Endothelial cell of umbilical vein (primary cell): ENCODE data around the gene ST8SIA2. TPM values are rescaled to one million over a fixed set of nuclear protein-coding genes. Genes with fewer than 3 reads are reported as not detected.

Source experiments
- BruUV-seq: library from RNA; stranded (reverse); fragments of 400-500 nt; replicated peaks from 2 replicates; lab custom pipeline; 2021; lab: Mats Ljungman, UMichigan
- CTCF ChIA-PET: fragments of 300-600, 350-600 bp; sonication (Branson Sonifier 250); formaldehyde crosslinking; loops from one replicate; lab custom pipeline; 2021; ENCODE audit warnings: antibody characterized with exemption, inconsistent platforms; lab: Charles Lee
- POLR2A ChIA-PET: fragments of 300-600, 350-600 bp; sonication (Branson Sonifier 250); formaldehyde crosslinking; loops from one replicate; lab custom pipeline; 2021; ENCODE audit warnings: antibody characterized with exemption, inconsistent platforms; lab: Charles Lee
- DNase-seq: peaks from one replicate; pipeline ENCODE4 v3.0.0-alpha.2; 2011; ENCODE audit warnings: low read depth, low spot score
- FAIRE-seq: peaks from 2 replicates; lab custom pipeline; 2011; peaks lifted over from hg19 to GRCh38; lab: Jason Lieb, UNC
- H2AFZ ChIP-seq: 2 replicates; pipeline ENCODE4 v1.6.0; 2012; ENCODE audit warnings: low read depth, low read length, control low read depth, inconsistent platforms
- H3K27ac ChIP-seq: 2 replicates; pipeline ENCODE4 v1.5.1; 2011; ENCODE audit warnings: low read depth, mild to moderate bottlenecking, control low read depth, low read length, moderate library complexity; ENCODE audit not compliant: insufficient read depth
- H3K27me3 ChIP-seq, 2 experiments: 2 replicates each; pipeline versions ENCODE4 v1.6.0 to v1.6.1; 2011; ENCODE audit warnings: low read length in 2 of 2, mixed read lengths in 1 of 2; ENCODE audit not compliant: control insufficient read depth in 2 of 2, insufficient read depth in 2 of 2
- H3K36me3 ChIP-seq, 2 experiments: 2 replicates in 1 of 2; 3 replicates in 1 of 2; pipeline ENCODE4 v1.5.1; 2011; ENCODE audit warnings: low read length in 2 of 2, mild to moderate bottlenecking in 1 of 2, moderate library complexity in 1 of 2; ENCODE audit not compliant: control insufficient read depth in 2 of 2, insufficient read depth in 2 of 2; ENCODE audit errors: extremely low read depth in 1 of 2
- H3K4me1 ChIP-seq: 3 replicates; pipeline ENCODE4 v1.5.1; 2011; ENCODE audit warnings: mild to moderate bottlenecking, low read length; ENCODE audit not compliant: control insufficient read depth, insufficient read depth; ENCODE audit errors: extremely low read depth
- H3K4me2 ChIP-seq: 2 replicates; pipeline ENCODE4 v1.6.1; 2011; ENCODE audit warnings: low read length, control low read depth, mixed read lengths; ENCODE audit not compliant: insufficient read depth
- H3K4me3 ChIP-seq, 3 experiments: fragments of 200-600 bp in 1 of 3; sonication (generic), shearing (Covaris generic) in 1 of 3; replicated peaks in 1 of 3; 2 replicates each; pipeline ENCODE4 v1.5.1; 2011 to 2016; ENCODE audit warnings: control low read depth in 3 of 3, low read length in 3 of 3, mild to moderate bottlenecking in 2 of 3, inconsistent platforms in 1 of 3, low read depth in 1 of 3, moderate library complexity in 1 of 3; ENCODE audit not compliant: insufficient read depth in 1 of 3
- H3K79me2 ChIP-seq: 2 replicates; pipeline ENCODE4 v1.6.0; 2012; ENCODE audit warnings: low read length, inconsistent platforms; ENCODE audit not compliant: control insufficient read depth, insufficient read depth
- H3K9ac ChIP-seq: replicated peaks from 2 replicates; pipeline ENCODE3; 2011; ENCODE audit warnings: low read length, control low read depth; ENCODE audit not compliant: insufficient read depth; ENCODE audit errors: extremely low read depth
- H3K9me1 ChIP-seq: replicated peaks from 3 replicates; pipeline ENCODE4 v1.6.0; 2011; ENCODE audit warnings: mild to moderate bottlenecking, low read length; ENCODE audit not compliant: control insufficient read depth, insufficient read depth; ENCODE audit errors: extremely low read depth
- H3K9me3 ChIP-seq: replicated peaks from 2 replicates; pipeline ENCODE4 v1.5.1; 2012; ENCODE audit warnings: low read length, inconsistent platforms; ENCODE audit not compliant: control insufficient read depth, insufficient read depth
- H4K20me1 ChIP-seq: replicated peaks from 2 replicates; pipeline ENCODE3; 2011; ENCODE audit warnings: mild to moderate bottlenecking, low read length; ENCODE audit not compliant: control insufficient read depth, insufficient read depth; ENCODE audit errors: extremely low read depth
- CTCF ChIP-seq, 2 donors: IDR thresholded peaks; 1 replicate in 1 of 2; 2 replicates in 1 of 2; pipeline ENCODE4 v1.5.1; 2011; ENCODE audit warnings: low read length in 2 of 2, mild to moderate bottlenecking in 2 of 2, moderate library complexity in 2 of 2, control low read depth in 1 of 2, inconsistent platforms in 1 of 2, low read depth in 1 of 2; ENCODE audit not compliant: insufficient read depth in 1 of 2; ENCODE audit errors: extremely low read depth in 1 of 2
- EZH2 ChIP-seq: IDR thresholded peaks from 2 replicates; pipeline ENCODE4 v1.6.1; 2012; ENCODE audit warnings: borderline replicate concordance, low read depth, mild to moderate bottlenecking, moderate library complexity, low read length, inconsistent platforms; ENCODE audit not compliant: severe bottlenecking
- FOS ChIP-seq: IDR thresholded peaks from 2 replicates; pipeline ENCODE4 v1.6.1; 2011; ENCODE audit warnings: mild to moderate bottlenecking, low read length, moderate library complexity, borderline replicate concordance; ENCODE audit not compliant: insufficient read depth
- GATA2 ChIP-seq: IDR thresholded peaks from 2 replicates; pipeline ENCODE4 v1.7.0; 2011; ENCODE audit warnings: low read depth, mild to moderate bottlenecking, moderate library complexity, mixed read lengths, low read length; ENCODE audit not compliant: insufficient read length, insufficient read depth
- JUN ChIP-seq: IDR thresholded peaks from 2 replicates; pipeline ENCODE4 v1.6.1; 2011; ENCODE audit warnings: borderline replicate concordance, low read depth; ENCODE audit not compliant: insufficient read length, insufficient read depth
- MYC ChIP-seq: IDR thresholded peaks from one replicate; pipeline ENCODE4 v1.6.1; 2011; ENCODE audit warnings: mild to moderate bottlenecking, low read depth, low read length
- POLR2A ChIP-seq: IDR thresholded peaks from 2 replicates; pipeline ENCODE4 v1.6.1; 2012; ENCODE audit warnings: low read depth, mild to moderate bottlenecking, control low read depth, low read length
- POLR2AphosphoS5 ChIP-seq: IDR thresholded peaks from 2 replicates; pipeline ENCODE4 v1.6.1; 2012; ENCODE audit warnings: low read depth, mild to moderate bottlenecking, control low read depth, low read length, moderate library complexity; ENCODE audit not compliant: insufficient read depth
- dilution Hi-C: fragments of 300-500 bp; cut with MboI; formaldehyde crosslinking; loops from one replicate; pipeline ENCODE4 v1.15.0; 2019; ENCODE audit warnings: low sequenced_read_pairs; ENCODE audit not compliant: extremely low pct_ligation_motif_present
- intact Hi-C: fragments of 100-400 bp; cut with micrococcal nuclease; formaldehyde crosslinking; loops from one replicate; pipeline ENCODE4 v1.10.0; 2022
- polyA plus RNA-seq, 4 experiments: library from polyadenylated mRNA; depleted of rRNA in 3 of 4; stranded (reverse) in 3 of 4; unstranded in 1 of 4; fragments of >200 nt; gene quantifications; 2 replicates each; pipeline versions ENCODE4 v1.2.1 to v1.2.3, GENCODE V29; 2011 to 2012; ENCODE audit warnings: missing spikeins in 1 of 4
- total RNA-seq: library from RNA; stranded (reverse); gene quantifications from 2 replicates; pipeline ENCODE4 v1.2.3, GENCODE V29; 2021
- TF ChIP-seq, protein P1 (sequence below): IDR thresholded peaks from 2 replicates; pipeline ENCODE4 v1.6.1; 2011; ENCODE audit not compliant: insufficient read depth, insufficient read length

Gene ST8SIA2
- total and polyA plus RNA-seq, 2 donors (not counting 3 experiments of a cell fraction or from before 2014, with no cell fraction given), result 0.35 to 0.46 TPM

GRCh38 chr15:92416557-92416956, 22.9 kb downstream of the ST8SIA2 start:
- Histone ChIP-seq H3K4me1 (no peaks in the 10 kb centered on the region), H3K27ac (no peak overlapping the region), H3K9ac (no peak overlapping the region), H3K27me3 (no peaks in the 10 kb centered on the region), H3K36me3 (no peaks in the 10 kb centered on the region), H3K9me1 (no peaks in the 10 kb centered on the region), H2AFZ (no peak overlapping the region), H3K4me2 (no peak overlapping the region), H4K20me1 (no peaks in the 10 kb centered on the region), H3K9me3 (no peaks in the 10 kb centered on the region), H3K79me2 (no peaks in the 10 kb centered on the region), H3K4me3 (no peak overlapping the region)
- no peak for TF ChIP-seq FOS
- ChIA-PET CTCF (no interaction called here), POLR2A (no interaction called here)
- intact Hi-C loops, result no loop called here
- BruUV-seq, result no TSS peak
- dilution Hi-C loops, result no loop called here
- no peak for DNase-seq
- no peak for FAIRE-seq

DNA sequence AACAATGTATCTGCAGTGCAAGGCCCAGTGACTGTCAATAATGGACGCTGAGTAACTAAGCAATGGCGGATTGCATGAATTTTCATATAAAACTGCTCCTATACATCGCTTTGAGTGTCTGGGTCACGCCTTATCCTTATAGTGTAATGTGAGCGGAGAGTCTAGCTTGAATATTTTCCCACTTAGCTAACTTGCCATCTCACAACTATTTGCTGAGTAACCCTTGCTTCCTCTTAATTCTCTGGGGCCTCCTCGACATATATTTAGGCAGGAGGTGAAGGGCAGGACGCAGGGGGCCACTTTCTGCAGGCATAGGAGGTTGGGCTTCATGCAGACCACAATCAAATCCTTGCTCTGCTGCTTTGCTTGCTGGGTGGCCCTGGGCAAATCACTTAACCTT, 24.0 kb downstream of the ST8SIA2 start:
- DNase-seq (no peak), FAIRE-seq (no peak)
- dilution Hi-C loops, result no loop called here
- H3K36me3 ChIP-seq, result no peaks in the 10 kb centered on the region
- H3K9ac ChIP-seq, result no peak overlapping the region
- no peak overlapping the region for H3K4me3 ChIP-seq
- H3K9me3 ChIP-seq, result no peaks in the 10 kb centered on the region
- H3K4me1 ChIP-seq, result no peaks in the 10 kb centered on the region
- CTCF ChIA-PET, result no interaction called here
- BruUV-seq, result no TSS peak
- intact Hi-C loops, result no loop called here
- H3K4me2 ChIP-seq, result no peak overlapping the region
- no peaks in the 10 kb centered on the region for H3K79me2 ChIP-seq
- no peak for TF ChIP-seq GATA2
- TF ChIP-seq CTCF (IDR thresholded peaks at IDR 0.05; ENCODE audit: extremely low read depth in 1 of 2, insufficient read depth in 1 of 2, low read depth in 1 of 2, low read length in 2 of 2), result no peak
- no peak for TF ChIP-seq POLR2AphosphoS5
- TF ChIP-seq, protein P1, sequence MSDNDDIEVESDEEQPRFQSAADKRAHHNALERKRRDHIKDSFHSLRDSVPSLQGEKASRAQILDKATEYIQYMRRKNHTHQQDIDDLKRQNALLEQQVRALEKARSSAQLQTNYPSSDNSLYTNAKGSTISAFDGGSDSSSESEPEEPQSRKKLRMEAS, result no peak
- no peak for TF ChIP-seq EZH2
- TF ChIP-seq MYC, result no peak
- no peak for TF ChIP-seq POLR2A
- TF ChIP-seq JUN, result no peak
- no peak for TF ChIP-seq FOS
- no peaks in the 10 kb centered on the region for H4K20me1 ChIP-seq
- no peak overlapping the region for H3K27ac ChIP-seq
- H2AFZ ChIP-seq, result no peak overlapping the region
- no peaks in the 10 kb centered on the region for H3K27me3 ChIP-seq
- no peaks in the 10 kb centered on the region for H3K9me1 ChIP-seq
- POLR2A ChIA-PET, result no interaction called here
